ENCODE measurements around the gene ALG14. TPM values are rescaled to one million over a fixed set of nuclear protein-coding genes. Genes with fewer than 3 reads are reported as not detected.
"Not testable (repeated sequence)": the region's sequence is repeated elsewhere in the genome, so short reads cannot be mapped to it uniquely, and the experiment has no call there.

The ALG14 gene
- total and polyA plus RNA-seq, 2 of the 4 experiments (the other 2 are of a cell fraction), result 1.7 to 2.0 TPM

DNA sequence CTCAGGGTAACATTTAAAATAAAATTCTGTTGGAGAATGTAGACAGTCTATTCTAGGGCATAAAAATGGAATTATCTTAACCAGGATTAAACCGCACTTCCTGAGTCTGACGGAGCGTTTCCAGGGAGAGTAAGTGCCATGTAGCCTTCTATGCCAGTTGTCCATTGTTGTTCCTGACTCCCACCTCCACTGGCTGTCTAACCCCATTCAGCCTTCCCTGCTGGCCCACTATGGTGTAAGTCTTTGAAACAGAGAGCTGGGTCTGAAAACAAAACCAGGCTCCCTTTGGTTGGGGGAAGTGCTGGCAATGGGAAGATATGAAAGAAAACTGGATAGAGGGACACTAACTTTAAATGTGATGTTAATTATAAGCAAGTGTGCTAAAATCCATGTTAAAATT is 74.6 kb downstream of the ALG14 start:
- Histone ChIP-seq H3K9me1 (ENCODE audit: insufficient read depth, low read length) (peaks cover 4% of the 10 kb centered on the region; the same call in 1 of the 2 replicates), H3K4me3 (ENCODE audit: insufficient read depth, low read depth, low read length) (no peak overlapping the region), H2AK5ac (ENCODE audit: low read depth, low read length) (no peak overlapping the region), H2BK120ac (ENCODE audit: low read depth, low read length) (no peak overlapping the region), H3K9me3 (ENCODE audit: control insufficient read depth, insufficient read depth, low read length) (no peaks in the 10 kb centered on the region), H3K14ac (replicated peaks; ENCODE audit: low read depth, low read length) (no peak overlapping the region), H3K18ac (ENCODE audit: low read depth, low read length) (no peak overlapping the region), H4K5ac (ENCODE audit: low read depth, low read length) (no peak overlapping the region), H3K4me1 (ENCODE audit: control insufficient read depth, insufficient read depth, low read length) (peaks cover 9% of the 10 kb centered on the region), H2AK9ac (replicated peaks; ENCODE audit: low read depth, low read length, poor library complexity) (no peak overlapping the region), H3K27me3 (ENCODE audit: control insufficient read depth, insufficient read depth, low read length) (no peaks in the 10 kb centered on the region), H2AFZ (replicated peaks; ENCODE audit: low read length, poor library complexity) (no peak overlapping the region), H3K4me2 (ENCODE audit: low read depth, low read length) (no peak overlapping the region), H2BK20ac (ENCODE audit: low read depth, low read length) (no peak overlapping the region), H3K4ac (ENCODE audit: low read depth, low read length) (no peak overlapping the region), H4K20me1 (ENCODE audit: insufficient read depth, low read length) (no peaks in the 10 kb centered on the region), H2BK15ac (ENCODE audit: low read depth, low read length) (no peak overlapping the region), H3K79me1 (ENCODE audit: low read depth in 1 of 2, low read length in 2 of 2) (peaks cover 0 to 4% of the 10 kb centered on the region in 2 experiments; a peak in 2 of 4 replicates), H2BK5ac (ENCODE audit: low read depth, low read length, poor library complexity, severe bottlenecking) (no peak overlapping the region), H4K91ac (ENCODE audit: insufficient read depth, low read depth, low read length) (no peak overlapping the region), H3K27ac (ENCODE audit: insufficient read depth, low read length) (no peak overlapping the region), H3K9ac (ENCODE audit: low read depth, low read length) (no peak overlapping the region), H3K56ac (ENCODE audit: extremely low read depth, insufficient read depth, low read length) (no peak overlapping the region), H3K23ac (ENCODE audit: low read depth, low read length) (no peak overlapping the region), H3K36me3 (ENCODE audit: control insufficient read depth, insufficient read depth, low read length) (no peaks in the 10 kb centered on the region), H4K8ac (ENCODE audit: low read depth in 2 of 2, low read length in 2 of 2) (no peak overlapping the region)
- POLR2A ChIA-PET (ENCODE audit: unreplicated experiment), result interaction anchor here (1.0 kb wide), 1 partner anchor 24 kb away, joined by 3 read pairs; no protein-coding TSS in a partner anchor
- TF ChIP-seq MAZ (IDR thresholded peaks at IDR 0.05; ENCODE audit: borderline replicate concordance, low read depth, low read length), result no peak
- in situ Hi-C loops (cut with MboI; ENCODE audit: low sequenced_read_pairs), result no loop called here
- dilution Hi-C loops (cut with HindIII; ENCODE audit: low sequenced_read_pairs, unreplicated experiment), result no loop called here
- no CpG with 5 or more reads among the region's 3 CpGs for WGBS, 2 experiments (ENCODE audit: extremely low coverage in 2 of 2, insufficient read length in 1 of 2)
- no peak for ATAC-seq (ENCODE audit: low read depth)
- CTCF ChIA-PET, result no interaction called here
- DNase-seq, result no peak
- BruUV-seq (replicated peaks), result no TSS peak
- intact Hi-C loops (cut with micrococcal nuclease), result no loop called here

DNA sequence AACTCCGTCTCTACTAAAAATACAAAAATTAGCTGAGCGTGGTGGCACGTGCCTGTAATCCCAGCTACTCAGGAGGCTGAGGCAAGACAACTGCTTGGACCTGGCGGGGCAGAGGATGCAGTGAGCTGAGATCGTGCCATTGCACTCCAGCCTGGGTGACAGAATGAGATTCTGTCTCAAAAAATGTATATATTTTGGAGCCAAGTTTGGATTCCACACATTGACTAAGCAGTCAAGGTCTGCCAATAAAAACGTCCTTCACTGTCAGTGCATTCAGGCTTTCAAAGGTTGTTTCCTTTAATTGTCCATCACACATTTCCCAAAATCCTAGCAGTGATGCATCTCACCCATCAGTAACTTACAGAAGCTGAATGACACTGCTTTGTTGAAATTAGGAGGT is 77.2 kb downstream of the ALG14 start:
- H3K18ac ChIP-seq (ENCODE audit: low read depth, low read length); H4K20me1 ChIP-seq (ENCODE audit: insufficient read depth, low read length); in situ Hi-C loops (cut with MboI; ENCODE audit: low sequenced_read_pairs); H4K5ac ChIP-seq (ENCODE audit: low read depth, low read length); DNase-seq; H2BK5ac ChIP-seq (ENCODE audit: low read depth, low read length, poor library complexity, severe bottlenecking); H3K36me3 ChIP-seq (ENCODE audit: control insufficient read depth, insufficient read depth, low read length); BruUV-seq (replicated peaks); H3K9me1 ChIP-seq (ENCODE audit: insufficient read depth, low read length); H3K4me2 ChIP-seq (ENCODE audit: low read depth, low read length); dilution Hi-C loops (cut with HindIII; ENCODE audit: low sequenced_read_pairs, unreplicated experiment); H3K27me3 ChIP-seq (ENCODE audit: control insufficient read depth, insufficient read depth, low read length); H3K14ac ChIP-seq (replicated peaks; ENCODE audit: low read depth, low read length); H3K23ac ChIP-seq (ENCODE audit: low read depth, low read length); H3K27ac ChIP-seq (ENCODE audit: insufficient read depth, low read length); CTCF ChIA-PET; POLR2A ChIA-PET (ENCODE audit: unreplicated experiment); H3K4me3 ChIP-seq (ENCODE audit: insufficient read depth, low read depth, low read length); H4K8ac ChIP-seq (ENCODE audit: low read depth in 2 of 2, low read length in 2 of 2); H3K9me3 ChIP-seq (ENCODE audit: control insufficient read depth, insufficient read depth, low read length); H3K4me1 ChIP-seq (ENCODE audit: control insufficient read depth, insufficient read depth, low read length); H2AK5ac ChIP-seq (ENCODE audit: low read depth, low read length); H3K79me1 ChIP-seq (ENCODE audit: low read depth in 1 of 2, low read length in 2 of 2); H2AK9ac ChIP-seq (replicated peaks; ENCODE audit: low read depth, low read length, poor library complexity); H2BK15ac ChIP-seq (ENCODE audit: low read depth, low read length); H3K56ac ChIP-seq (ENCODE audit: extremely low read depth, insufficient read depth, low read length); H2AFZ ChIP-seq (replicated peaks; ENCODE audit: low read length, poor library complexity); H4K91ac ChIP-seq (ENCODE audit: insufficient read depth, low read depth, low read length); H3K9ac ChIP-seq (ENCODE audit: low read depth, low read length); H3K4ac ChIP-seq (ENCODE audit: low read depth, low read length): not testable (repeated sequence)
- peak overlapping the region; percentile 67 for H2BK20ac ChIP-seq (ENCODE audit: low read depth, low read length)
- peak overlapping the region; percentile 2; the same call in 1 of the 2 replicates for H2BK120ac ChIP-seq (ENCODE audit: low read depth, low read length)
- WGBS, 2 experiments (ENCODE audit: extremely low coverage in 2 of 2, insufficient read length in 1 of 2), result 24% methylated on average over 3 of the region's 6 CpGs; no CpG with 5 or more reads in 1 of the 2 experiments
- ATAC-seq (ENCODE audit: low read depth), result peak; percentile 61
- intact Hi-C loops (cut with micrococcal nuclease), result loop anchor here (1.0 kb wide), 1 partner anchor 8 kb away; no protein-coding TSS in a partner anchor
